OCI-LY1 (cell line): Measurements from ENCODE around the gene CD6.

ENCODE experiments used
- CTCF ChIP-seq: fragments of 200-600 bp; sonication (generic), shearing (Covaris generic); IDR thresholded peaks from 2 replicates; pipeline ENCODE4 v1.5.1; 2017; ENCODE audit warnings: mild to moderate bottlenecking, antibody characterized with exemption, low read length, moderate library complexity, mixed read lengths
- EZH2 ChIP-seq: fragments of 200-600 bp; sonication (generic), shearing (Covaris generic); IDR thresholded peaks from 2 replicates; pipeline ENCODE4 v1.8.0; 2017; ENCODE audit warnings: borderline replicate concordance, mixed run types, mild to moderate bottlenecking, antibody characterized with exemption, low read length, moderate library complexity, mixed read lengths

GRCh38 chr11:61025821-61026120 is 54.3 kb downstream of the CD6 start:
- TF ChIP-seq EZH2 (no peak), CTCF (no peak)
